CD4-positive, alpha-beta T cell treated with Interleukin-15 for 1 hour (primary cell): ENCODE results near the gene CMTM3.
"Not testable (repeated sequence)": the region's sequence is repeated elsewhere in the genome, so short reads cannot be mapped to it uniquely, and the experiment has no call there.

ENCODE experiments used
- DNase-seq: peaks from one replicate; pipeline ENCODE4 v3.0.0-alpha.2; 2020

The CMTM3 gene

GRCh38 chr16:66604376-66605176 is at the start of gene CMTM3:
Gene CMTM3 (plus strand): TSS chr16:66604704. CDS start chr16:66604806, 102 bp downstream.
- DNase-seq = peak; percentile 67

- no peak for DNase-seq
These were observed 44.4 kb upstream of the CMTM3 start for GRCh38 chr16:66560107-66560506.

GRCh38 chr16:66561381-66562080 is 43.0 kb upstream of the CMTM3 start:
- DNase-seq = no peak

- DNase-seq = no peak
These were observed 42.1 kb upstream of the CMTM3 start for GRCh38 chr16:66562409-66562808.

GRCh38 chr16:66562986-66563385 is 41.5 kb upstream of the CMTM3 start:
- DNase-seq = no peak

- no peak for DNase-seq
These were observed 40.8 kb upstream of the CMTM3 start for GRCh38 chr16:66563574-66564334.

GRCh38 chr16:66566051-66566901 is 38.2 kb upstream of the CMTM3 start, which contains the start of gene CMTM1:
Gene CMTM1 (plus strand): TSS chr16:66566439. CDS start chr16:66566514, 75 bp downstream.
- no peak for DNase-seq

- not testable (repeated sequence) for DNase-seq
These were observed 37.2 kb upstream of the CMTM3 start for GRCh38 chr16:66567270-66567669.

GRCh38 chr16:66568355-66568754 is 36.1 kb upstream of the CMTM3 start:
- DNase-seq = no peak

- DNase-seq = no peak
These were observed 35.4 kb upstream of the CMTM3 start for GRCh38 chr16:66569131-66569530.

- DNase-seq = no peak
These were observed 34.6 kb upstream of the CMTM3 start for GRCh38 chr16:66569827-66570405.

- DNase-seq = no peak
These were observed 32.1 kb upstream of the CMTM3 start for GRCh38 chr16:66572356-66572755.

- no peak for DNase-seq
These were observed 30.4 kb upstream of the CMTM3 start for GRCh38 chr16:66574081-66574480.

GRCh38 chr16:66574531-66574930 is 30.0 kb upstream of the CMTM3 start:
- DNase-seq = no peak

- DNase-seq = no peak
These were observed 29.4 kb upstream of the CMTM3 start for GRCh38 chr16:66575060-66575459.

- no peak for DNase-seq
These were observed 28.2 kb upstream of the CMTM3 start for GRCh38 chr16:66576296-66576695.

GRCh38 chr16:66578651-66579531 is 25.6 kb upstream of the CMTM3 start, which contains the start of gene CMTM2:
Gene CMTM2 (plus strand): TSS chr16:66579463. CDS start chr16:66579608, 145 bp downstream.
- no peak for DNase-seq

- no peak for DNase-seq
These were observed 23.8 kb upstream of the CMTM3 start for GRCh38 chr16:66580605-66581209.

- DNase-seq = no peak
These were observed 23.1 kb upstream of the CMTM3 start for GRCh38 chr16:66581246-66581952.
